Endothelial cell of umbilical vein (primary cell): ENCODE measurements around the gene SLC22A23.

Experiments used
- JUN ChIP-seq: IDR thresholded peaks from 2 replicates; pipeline ENCODE4 v1.6.1; 2011; ENCODE audit warnings: borderline replicate concordance, low read depth; ENCODE audit not compliant: insufficient read length, insufficient read depth
- POLR2A ChIP-seq: IDR thresholded peaks from 2 replicates; pipeline ENCODE4 v1.6.1; 2012; ENCODE audit warnings: low read depth, mild to moderate bottlenecking, control low read depth, low read length
- POLR2AphosphoS5 ChIP-seq: IDR thresholded peaks from 2 replicates; pipeline ENCODE4 v1.6.1; 2012; ENCODE audit warnings: low read depth, mild to moderate bottlenecking, control low read depth, low read length, moderate library complexity; ENCODE audit not compliant: insufficient read depth
- TF ChIP-seq, protein P1 (sequence below), 2 donors: IDR thresholded peaks; 1 replicate in 1 of 2; 2 replicates in 1 of 2; pipeline ENCODE4 v1.5.1; 2011; ENCODE audit warnings: low read length in 2 of 2, mild to moderate bottlenecking in 2 of 2, moderate library complexity in 2 of 2, control low read depth in 1 of 2, inconsistent platforms in 1 of 2, low read depth in 1 of 2; ENCODE audit not compliant: insufficient read depth in 1 of 2; ENCODE audit errors: extremely low read depth in 1 of 2
- TF ChIP-seq, protein P2 (sequence below): IDR thresholded peaks from 2 replicates; pipeline ENCODE4 v1.6.1; 2011; ENCODE audit not compliant: insufficient read depth, insufficient read length

- TF ChIP-seq POLR2AphosphoS5 (no peak), POLR2A (no peak), JUN (no peak)
- TF ChIP-seq, protein P1, sequence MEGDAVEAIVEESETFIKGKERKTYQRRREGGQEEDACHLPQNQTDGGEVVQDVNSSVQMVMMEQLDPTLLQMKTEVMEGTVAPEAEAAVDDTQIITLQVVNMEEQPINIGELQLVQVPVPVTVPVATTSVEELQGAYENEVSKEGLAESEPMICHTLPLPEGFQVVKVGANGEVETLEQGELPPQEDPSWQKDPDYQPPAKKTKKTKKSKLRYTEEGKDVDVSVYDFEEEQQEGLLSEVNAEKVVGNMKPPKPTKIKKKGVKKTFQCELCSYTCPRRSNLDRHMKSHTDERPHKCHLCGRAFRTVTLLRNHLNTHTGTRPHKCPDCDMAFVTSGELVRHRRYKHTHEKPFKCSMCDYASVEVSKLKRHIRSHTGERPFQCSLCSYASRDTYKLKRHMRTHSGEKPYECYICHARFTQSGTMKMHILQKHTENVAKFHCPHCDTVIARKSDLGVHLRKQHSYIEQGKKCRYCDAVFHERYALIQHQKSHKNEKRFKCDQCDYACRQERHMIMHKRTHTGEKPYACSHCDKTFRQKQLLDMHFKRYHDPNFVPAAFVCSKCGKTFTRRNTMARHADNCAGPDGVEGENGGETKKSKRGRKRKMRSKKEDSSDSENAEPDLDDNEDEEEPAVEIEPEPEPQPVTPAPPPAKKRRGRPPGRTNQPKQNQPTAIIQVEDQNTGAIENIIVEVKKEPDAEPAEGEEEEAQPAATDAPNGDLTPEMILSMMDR (IDR thresholded peaks at IDR 0.05; ENCODE audit: extremely low read depth in 1 of 2, insufficient read depth in 1 of 2, low read depth in 1 of 2, low read length in 2 of 2), result no peak
- TF ChIP-seq, protein P2, sequence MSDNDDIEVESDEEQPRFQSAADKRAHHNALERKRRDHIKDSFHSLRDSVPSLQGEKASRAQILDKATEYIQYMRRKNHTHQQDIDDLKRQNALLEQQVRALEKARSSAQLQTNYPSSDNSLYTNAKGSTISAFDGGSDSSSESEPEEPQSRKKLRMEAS, result no peak
These were observed 7.5 kb downstream of the SLC22A23 start for GRCh38 chr6:3449321-3449720.
